GM18868 (cell line): Measurements from ENCODE around the gene TIPARP.

Experiments used
- ATAC-seq: cut with Tn5 transposase; IDR thresholded peaks from one replicate; pipeline ENCODE4 v1.9.1; 2021; ENCODE audit warnings: mild to moderate bottlenecking, moderate library complexity; ENCODE audit not compliant: unreplicated experiment

TIPARP gene

DNA sequence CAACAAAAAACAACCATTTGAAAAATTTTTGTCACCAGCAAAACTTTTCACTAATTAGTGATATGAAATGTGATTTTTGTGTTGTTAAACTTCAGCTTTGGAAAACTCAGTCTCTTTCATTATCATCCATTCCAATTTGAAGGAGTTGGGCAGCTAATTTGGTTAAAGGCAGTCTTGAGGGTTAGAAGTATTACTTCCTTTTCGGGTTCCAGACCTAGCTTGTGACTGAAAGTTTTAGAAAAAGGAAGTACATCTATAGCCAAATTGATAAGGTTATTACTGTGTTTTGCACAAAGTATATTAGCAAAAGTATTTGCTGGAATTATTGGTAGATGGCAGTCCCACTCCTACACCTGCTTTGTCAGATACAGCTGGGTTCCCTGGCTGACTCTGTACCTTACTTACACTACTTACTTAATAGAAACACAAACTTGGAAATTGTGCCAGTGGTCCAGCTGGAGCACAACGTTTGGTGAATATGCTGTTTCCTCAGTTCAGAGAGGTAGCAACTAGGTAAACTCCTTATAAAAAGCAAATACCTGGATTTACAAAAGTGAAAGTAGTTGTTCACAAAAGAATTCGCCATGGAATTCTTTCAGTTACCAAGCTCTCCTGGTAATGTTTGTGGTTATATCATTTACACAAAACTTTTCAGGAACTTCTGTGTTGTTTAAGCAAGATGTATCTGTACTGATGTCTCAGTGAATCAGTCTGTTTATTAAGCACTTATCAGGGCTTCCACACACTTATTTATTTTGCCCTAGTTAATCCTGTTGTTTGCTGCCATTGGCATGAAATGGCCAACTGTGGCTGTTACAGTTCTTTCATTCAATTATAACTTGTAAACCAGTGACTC lies 31.6 kb downstream of the TIPARP start:
- ATAC-seq, result peak; percentile 85

DNA sequence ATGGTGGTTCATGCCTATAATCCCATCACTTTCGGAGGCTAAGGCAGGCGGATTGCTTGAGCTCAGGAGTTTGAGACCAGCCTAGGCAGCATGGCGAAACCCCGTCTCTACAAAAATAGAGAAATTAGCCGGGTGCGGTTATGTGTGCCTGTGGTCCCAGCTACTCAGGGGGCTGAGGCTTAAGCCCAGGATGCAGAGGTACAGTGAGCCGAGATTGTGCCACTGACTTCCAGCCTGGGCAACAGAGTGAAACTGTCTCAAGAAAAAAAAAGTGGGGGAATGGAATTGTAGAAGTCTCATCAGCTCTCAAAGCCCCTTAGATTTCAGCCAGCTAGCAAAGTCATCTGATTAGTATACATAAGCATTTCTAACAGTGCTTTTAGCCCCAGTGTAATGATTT lies 33.2 kb downstream of the TIPARP start:
- ATAC-seq, result no peak

DNA sequence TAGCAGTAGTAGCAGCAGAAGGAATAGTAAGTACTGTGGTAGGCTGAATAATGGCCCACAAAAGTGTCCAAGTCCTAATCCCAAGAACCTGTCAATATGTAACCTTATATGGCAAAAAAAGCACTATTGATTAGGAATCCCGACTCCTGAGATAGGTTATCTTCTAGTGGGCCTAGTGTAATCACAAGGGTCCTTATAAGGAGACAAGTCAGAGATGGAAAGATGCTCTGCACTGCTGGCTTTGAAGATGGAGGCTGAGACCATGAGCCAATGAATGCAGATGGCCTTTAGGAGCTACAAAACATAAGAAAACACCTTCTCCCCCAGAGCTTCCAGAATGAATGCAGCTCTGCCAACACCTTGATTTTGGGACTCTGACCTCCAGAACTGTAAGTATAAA lies 36.0 kb downstream of the TIPARP start:
- ATAC-seq, result no peak

DNA sequence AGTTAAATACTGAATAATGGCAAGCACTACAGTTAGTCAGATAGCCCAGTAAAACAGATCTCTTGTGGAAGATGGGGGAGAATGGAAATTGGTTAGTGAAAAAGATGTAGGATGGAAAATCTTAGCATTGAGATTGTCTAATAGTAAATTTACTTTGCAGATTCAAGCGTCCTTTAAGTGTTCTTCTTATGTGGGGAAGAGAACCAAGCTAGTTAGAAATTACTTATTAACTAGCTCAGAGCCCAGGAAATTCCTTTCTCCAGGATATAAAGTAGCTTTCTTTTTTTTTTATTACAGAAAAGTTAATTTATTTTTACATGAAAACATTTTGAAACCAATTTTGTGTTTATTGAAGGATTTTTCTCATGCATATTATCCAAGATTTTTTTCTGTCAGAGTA lies 36.7 kb downstream of the TIPARP start:
- no peak for ATAC-seq

DNA sequence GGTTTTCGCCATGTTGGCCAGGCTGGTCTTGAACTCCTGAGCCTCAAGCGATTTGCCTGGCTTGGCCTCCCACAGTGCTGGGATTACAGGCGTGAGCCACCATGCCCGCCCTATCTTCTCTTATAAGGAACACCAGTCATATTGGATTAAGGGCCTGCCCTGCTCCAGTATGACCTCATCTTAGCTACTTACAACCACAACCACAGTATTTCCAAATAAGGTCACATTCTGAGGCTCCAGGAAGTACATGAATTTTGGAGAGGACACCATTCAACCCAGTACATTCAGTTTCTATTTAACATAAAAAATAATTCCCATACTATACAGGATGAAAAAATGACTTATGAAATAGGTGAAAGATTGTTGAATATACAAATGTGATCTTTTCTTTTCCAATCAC lies 37.6 kb downstream of the TIPARP start:
- peak; percentile 95 for ATAC-seq

DNA sequence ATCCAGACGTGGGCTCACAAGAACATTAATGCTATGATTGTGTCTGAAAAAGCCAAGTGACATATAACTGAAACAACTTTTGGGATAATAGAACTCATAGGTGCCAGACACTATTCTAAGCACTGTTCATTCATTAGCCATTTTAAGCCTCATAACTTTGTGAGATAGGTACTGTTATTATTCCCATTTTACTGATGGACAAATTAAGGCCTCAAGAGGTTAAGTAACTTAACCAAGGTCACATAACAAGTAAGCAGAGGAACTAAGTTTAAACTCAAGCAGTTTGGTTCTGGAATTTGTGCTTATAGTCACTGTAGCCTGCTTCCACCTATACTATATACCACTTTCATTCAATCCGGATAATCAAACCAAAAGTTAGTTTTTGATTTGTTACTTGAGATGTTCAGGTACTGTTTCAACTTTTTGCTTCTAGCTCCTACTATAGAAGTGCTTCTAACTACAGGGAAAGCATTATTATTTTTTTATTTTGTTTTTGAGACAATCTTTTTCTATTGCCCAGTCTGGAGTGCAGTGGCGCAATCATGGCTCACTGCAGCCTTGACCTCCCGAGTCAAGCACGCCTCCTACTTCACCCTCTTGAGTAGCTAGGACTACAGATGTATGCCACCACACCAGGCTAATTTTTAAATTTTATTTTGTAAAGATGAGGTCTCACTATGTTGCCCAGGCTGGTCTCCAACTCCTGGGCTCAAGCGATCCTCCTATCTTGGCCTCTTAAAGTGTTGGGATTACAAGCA lies 41.9 kb downstream of the TIPARP start:
- no peak for ATAC-seq

DNA sequence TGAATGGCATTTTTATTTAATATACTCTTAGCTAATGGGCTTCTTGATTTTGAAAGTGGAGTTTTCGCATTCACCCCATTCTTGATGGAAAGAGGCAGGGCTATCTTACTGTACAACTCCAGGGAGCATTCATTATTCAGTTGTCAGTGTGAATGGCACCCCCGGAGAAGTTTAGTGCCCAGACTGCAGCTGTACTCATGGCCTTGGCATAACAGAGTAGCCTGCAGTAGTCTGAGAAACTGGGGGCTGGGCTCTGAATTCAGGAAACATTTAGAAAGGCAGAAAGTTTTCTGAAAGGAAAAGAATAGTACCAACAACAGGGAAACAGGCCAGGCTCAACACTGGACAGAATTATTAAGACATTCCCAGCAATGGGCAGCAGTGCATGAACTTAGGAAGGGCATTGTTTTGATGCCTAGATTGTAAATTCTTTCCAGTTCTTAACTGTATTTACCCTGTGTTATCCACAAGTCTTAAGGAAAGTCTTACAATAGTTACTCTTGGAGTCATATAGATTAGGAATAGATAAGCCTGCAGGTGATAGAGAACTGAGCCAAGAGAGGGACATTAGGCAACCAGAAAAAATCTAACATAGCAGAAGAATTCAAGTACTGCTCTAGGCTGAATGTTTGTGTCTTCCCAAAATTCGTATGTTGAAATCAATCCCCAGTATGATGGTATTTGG lies 44.4 kb downstream of the TIPARP start:
- no peak for ATAC-seq

DNA sequence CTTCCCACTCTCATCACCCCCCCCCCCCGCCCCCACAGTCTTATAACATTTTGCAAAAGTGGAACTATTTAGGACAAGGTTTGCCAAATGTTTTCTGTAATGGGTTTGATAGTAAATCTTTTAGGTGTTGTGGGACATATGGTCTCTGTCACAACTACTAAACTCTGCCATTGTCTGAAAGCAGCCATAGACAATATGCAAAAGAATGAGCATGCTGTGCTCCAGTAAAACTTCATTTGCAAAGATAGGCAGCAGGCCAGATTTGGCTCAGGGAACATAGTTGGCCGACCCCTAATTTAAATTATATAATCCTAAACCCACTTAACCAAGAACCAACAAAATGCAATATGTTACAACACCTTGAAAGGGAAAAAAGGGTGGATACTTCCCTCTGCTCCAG lies 46.4 kb downstream of the TIPARP start:
- no peak for ATAC-seq

DNA sequence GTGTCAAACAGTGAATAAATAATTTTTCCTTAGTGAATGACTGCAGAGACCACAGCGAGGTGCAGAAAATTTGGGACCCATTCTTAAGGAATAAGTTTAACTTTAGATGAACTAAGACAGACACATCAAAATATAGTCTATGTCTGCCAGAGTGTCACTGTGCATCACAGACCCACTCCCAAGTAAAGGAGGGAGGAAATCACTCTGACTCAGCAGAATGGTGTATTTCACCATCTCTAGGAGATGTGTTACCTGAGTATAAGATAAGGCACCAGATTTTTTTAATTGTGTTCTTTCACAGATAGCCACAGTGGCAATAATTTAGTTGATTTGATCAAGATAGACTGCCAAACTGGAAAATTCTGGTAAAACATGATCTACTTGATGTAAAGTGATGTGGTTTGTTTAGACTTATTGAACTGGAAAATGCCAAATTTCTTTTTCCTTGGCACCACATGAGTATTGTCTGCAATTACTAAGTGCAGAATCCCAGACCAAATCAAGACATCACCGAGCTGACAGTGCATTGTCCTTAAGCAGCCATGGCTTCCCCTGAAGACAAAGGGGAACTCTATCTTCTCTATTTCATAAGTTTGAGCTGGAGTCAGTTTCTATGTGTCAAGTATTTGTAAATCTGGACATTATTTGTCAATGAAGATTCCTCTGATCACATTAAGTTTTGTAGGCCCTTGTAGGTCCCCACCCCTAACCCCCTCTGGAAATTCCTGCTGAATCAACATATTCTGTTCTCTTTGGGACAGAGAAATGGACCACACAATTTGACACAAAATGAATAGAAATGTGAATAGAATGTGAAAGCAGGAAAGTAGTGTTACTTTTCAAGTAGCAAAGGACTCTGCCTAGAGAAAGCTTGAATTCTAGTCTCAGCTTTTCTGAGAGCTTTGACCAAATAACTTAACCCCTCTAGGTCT lies 47.6 kb downstream of the TIPARP start:
- ATAC-seq, result no peak

DNA sequence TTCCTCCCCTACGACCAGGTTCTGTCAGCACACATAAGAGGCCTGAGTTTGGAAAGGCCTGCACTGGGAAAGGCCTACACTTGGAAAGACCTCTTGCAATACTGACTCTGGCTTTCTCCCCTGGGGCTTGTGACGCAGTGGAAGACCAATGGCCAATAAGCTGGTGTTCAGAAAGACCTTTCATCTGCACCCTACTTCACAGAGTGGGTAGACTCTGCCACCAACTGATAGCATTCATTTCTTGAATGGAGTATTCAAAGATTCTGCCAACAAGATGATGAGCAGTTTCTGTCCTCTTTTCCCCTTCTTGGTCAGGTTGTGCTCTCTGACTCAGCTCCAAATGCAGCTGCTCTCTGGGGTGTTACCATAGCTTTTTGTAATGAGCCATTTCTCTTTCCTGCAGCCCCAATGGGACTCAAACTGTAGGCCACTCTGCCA lies 48.8 kb downstream of the TIPARP start:
- ATAC-seq, result peak; percentile 51

DNA sequence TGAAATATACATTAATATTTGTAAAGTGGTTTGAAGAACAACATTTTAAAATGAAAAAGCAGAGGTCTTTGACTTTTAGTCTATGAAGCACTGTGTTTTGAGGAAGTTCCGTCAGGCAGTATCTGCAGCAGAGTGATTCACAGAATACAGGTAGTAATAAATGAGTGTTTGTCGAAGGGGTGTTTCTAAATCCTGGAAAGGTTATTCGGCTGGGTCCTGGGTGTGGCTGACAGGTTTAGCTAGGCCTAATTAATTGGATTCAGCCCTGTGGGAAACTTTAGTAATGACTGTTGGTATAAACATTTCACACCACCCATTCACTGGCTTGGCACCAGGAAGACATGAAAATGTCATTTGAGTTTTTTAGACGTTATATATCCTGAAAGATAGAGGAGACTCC lies 51.3 kb downstream of the TIPARP start:
- no peak for ATAC-seq

DNA sequence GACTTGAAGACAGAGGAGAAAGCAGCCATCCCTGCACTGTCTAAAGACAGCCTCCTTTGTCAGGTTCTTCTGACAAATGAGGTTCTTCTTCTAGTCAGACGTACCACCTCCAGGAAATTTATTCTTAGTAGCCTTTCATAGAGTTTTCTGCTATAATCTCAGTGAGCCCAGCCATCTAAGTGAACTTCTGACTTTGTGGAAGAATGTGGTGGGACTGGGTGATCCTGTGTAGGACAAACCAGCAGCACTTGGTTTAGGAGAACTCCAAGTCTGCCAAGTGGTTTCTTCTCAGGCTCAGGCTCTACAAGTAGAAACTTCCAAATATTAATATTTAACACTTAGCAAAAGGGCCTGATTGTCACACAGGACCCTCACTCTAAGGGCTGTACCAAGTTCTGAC lies 52.1 kb downstream of the TIPARP start:
- ATAC-seq, result no peak

DNA sequence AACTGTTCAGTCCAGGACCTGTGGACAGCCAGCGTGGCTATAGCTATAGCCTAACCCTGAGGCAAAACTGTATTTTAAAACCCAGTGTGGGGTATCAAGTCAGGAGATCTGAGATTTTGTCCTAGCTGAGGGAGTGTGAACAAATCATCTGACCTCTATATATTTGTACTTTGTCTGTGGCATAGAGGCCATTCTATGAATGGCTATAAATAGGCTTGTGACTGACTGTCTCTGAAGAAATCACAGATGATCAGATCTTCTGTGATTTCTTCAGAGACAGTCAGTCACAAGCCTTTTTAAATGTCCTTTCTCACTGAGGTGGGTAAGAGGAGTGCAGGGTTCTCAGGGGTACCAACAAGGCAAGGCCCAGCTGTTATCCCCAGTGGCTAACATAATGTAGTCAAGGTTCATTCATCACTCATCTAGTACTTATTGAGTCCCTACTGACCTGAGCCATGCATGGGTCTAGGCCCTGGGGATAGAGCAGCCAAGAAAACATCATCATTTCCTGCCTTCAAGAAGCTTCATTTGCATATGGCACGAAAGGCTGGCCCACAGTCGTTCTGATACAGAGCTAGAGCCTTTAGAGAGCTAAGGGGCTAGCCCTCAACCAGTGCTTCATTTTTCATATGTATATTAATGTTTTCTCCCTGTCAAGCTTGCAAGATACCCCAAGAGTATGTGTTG lies 53.3 kb downstream of the TIPARP start:
- ATAC-seq, result peak; percentile 70

DNA sequence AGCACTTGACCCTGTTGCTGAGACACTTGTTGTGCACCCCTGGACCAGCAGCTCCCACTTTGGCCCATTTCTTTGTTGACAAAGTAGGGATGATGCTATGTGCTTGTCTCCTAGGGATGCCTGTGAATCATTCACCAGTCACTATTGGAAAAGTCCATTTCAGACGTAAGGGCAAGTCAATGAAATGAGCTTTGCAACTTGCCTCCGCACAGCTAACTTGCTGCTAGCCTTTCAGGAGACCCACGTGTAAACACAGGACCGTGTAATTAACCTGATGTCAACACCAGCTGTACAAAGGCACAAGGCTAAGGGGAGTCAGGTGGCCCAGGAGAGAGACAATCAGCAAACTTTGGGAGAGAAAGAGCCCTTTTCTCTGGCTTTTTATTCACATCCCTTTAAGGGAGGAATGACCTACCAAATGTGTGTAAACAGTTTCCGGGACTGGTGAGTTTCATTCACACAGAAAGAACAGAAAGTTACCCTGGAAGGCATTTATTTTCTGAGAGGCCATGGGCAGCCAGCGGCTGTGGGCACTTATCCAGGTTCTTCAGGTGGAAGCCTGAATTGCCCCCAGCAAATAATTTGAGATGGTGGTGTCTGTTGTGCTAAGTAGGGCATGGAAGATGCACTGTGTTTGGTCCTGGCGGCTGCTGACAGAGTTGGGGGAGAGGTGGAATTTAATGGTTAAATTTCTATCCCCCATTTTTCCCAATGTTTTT lies 54.0 kb downstream of the TIPARP start:
- ATAC-seq, result no peak

DNA sequence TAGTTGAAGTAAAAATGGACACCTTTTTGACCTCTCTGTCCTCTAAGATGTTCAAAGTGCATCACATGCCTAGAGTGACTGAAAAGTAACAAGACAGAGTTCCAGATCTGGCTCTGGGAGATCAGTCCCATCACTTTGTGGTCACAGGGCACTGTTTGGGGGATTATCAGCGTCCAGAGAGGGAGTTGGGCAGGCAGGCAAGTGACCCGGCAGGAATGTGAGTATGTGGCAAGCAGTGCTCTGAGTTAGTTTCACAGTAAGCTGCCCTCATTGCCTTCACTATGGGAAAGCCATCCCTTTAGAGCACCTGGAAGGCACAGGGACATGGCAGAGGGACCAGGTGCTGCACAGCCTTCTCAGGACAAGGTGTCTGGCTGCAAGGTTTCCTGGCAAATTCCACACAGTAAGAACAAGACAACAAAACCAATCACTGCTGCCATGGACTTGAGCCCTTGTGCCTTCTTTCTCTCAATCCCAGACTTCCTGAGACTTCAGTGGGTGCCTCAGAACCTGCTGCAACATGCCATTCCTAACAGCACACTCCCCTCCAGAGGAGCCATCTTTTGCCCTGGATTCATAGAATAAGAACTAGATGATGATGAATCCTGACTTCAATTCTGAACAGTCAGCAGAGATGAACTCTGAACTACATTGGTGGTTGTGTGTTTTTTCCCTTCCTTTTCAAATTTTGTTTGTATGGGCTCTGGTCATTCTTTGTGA lies 55.2 kb downstream of the TIPARP start:
- no peak for ATAC-seq

DNA sequence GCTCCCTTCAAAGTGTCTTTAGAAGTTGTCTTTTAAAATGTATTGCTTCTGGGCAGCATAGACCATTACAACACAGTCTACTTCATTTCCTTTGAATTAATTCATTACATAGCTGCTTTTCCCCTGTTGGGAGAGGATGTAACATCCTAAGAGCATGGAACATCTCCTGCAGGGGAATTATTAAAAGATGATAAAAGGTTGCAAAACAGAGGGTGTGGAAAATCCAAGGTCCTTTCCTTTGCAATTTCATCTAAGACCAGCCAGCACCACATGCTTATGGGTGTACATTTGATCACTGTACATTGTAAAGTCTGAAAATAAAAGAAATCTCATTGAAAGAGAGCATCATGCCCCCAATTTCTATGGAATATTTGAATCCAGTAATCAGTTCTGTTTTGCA lies 57.4 kb downstream of the TIPARP start:
- no peak for ATAC-seq

DNA sequence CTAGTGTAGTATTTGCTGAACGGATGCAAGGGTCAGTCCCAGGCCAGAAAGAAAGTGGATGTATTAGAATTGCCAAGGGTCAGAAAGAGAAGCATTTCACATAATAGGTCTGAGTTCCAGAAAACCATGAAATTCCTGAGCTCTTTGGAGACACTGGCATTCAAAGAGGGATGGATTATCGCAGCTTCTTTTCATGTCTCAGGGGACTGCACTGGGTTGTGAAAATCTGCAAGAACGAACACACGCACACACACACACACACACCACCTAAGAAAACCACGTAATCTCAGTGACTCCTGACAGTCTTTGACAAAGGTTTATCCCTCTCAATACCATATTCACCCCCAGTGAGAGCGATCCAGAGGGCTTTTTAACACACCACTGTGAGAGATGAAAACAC lies 57.9 kb downstream of the TIPARP start:
- ATAC-seq, result no peak

DNA sequence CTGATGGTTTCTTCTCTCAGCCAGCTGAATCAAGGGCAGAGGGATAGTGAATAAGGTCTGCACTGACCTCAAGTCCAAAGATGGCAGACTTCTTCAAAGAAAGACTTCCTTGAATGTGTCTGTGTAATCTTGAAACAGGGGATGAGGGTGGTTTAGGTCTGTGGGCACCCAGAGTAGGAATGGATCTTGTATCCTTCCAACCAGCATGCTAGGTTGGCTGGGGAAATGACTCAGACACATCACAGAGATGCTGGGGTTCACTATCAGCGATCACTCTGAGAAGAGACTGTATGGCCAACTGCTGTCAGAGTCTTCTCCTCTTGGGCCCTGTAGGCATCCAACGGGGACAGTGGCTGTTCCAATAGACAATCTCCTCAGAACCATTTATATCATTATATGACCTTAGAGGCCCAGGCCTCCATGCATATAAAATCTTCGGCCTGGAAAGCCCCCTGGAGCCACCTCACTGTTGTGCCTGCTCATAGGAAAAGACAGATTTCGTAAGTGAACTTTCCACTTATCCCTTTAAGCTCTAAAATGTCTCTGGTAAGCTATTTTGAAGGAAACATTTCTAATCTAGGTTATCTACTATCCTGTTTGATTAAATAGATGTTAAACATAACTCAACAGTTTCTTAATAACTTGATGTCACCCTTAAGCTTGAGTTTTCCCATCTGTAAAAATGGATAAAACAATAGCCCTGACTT lies 58.5 kb downstream of the TIPARP start:
- no peak for ATAC-seq
